Ovary (tissue), 9 donors: ENCODE data around the gene FBXL13. TPM values are rescaled to one million over a fixed set of nuclear protein-coding genes. Genes with fewer than 3 reads are reported as not detected.

Experiments used
- DNase-seq, 5 donors: peaks; one replicate each; pipeline ENCODE4 v3.0.0-alpha.2; 2019 to 2020
- H3K27ac ChIP-seq, 2 donors: fragments of 200-600 bp; one replicate each; pipeline versions ENCODE4 v1.5.1 to v1.8.0; 2019 to 2022
- H3K27me3 ChIP-seq: fragments of 200-600 bp; one replicate; pipeline ENCODE4 v1.8.0; 2022
- H3K36me3 ChIP-seq: fragments of 200-600 bp; sonication (generic); one replicate; pipeline ENCODE4 v1.5.1; 2019
- H3K4me1 ChIP-seq: one replicate; pipeline ENCODE4 v1.8.1; 2013; ENCODE audit warnings: mild to moderate bottlenecking, moderate library complexity; ENCODE audit not compliant: insufficient read depth
- H3K4me3 ChIP-seq: fragments of 200-600 bp; sonication (generic); one replicate; pipeline ENCODE4 v1.5.1; 2017
- H3K9me3 ChIP-seq, 2 donors: fragments of 200-600 bp in 1 of 2; sonication (generic) in 1 of 2; one replicate each; pipeline versions ENCODE4 v1.5.1 to v1.8.1; 2013 to 2019; ENCODE audit warnings: mild to moderate bottlenecking in 1 of 2, moderate library complexity in 1 of 2
- EP300 ChIP-seq: sonication (generic); formaldehyde crosslinking; IDR thresholded peaks from one replicate; pipeline ENCODE4 v1.6.1; 2017; ENCODE audit warnings: antibody characterized with exemption
- POLR2A ChIP-seq: fragments of 450-650 bp; IDR thresholded peaks from one replicate; pipeline ENCODE4 v1.6.1; 2017; ENCODE audit warnings: antibody characterized with exemption, mild to moderate bottlenecking, moderate library complexity
- WGBS, 3 donors: extraction: QIAGEN DNeasy Blood & Tissue Kit in 1 of 3; methylation state at CpG; one replicate each; pipeline versions ENCODE4 v1.1.5 to v1.1.7; 2013 to 2017; 5-methylcytosine and 5-hydroxymethylcytosine counted together
- intact Hi-C, 4 donors: fragments of 100-400 bp; cut with DNase I; formaldehyde crosslinking; loops; one replicate each; pipeline versions ENCODE4 v1.11.0 to v1.15.1; 2022 to 2023
- polyA plus RNA-seq, 2 donors: library from polyadenylated mRNA; stranded (reverse); fragments of 200-250 nt in 1 of 2; fragments of 350-450 nt in 1 of 2; fragmentation: Illumina TruSeq in 1 of 2; extraction: RNeasy Lipid Tissue Mini Kit (QIAGEN cat#74804) in 1 of 2; gene quantifications; one replicate each; pipeline ENCODE4 v1.2.3, GENCODE V29; 2013 to 2014
- total RNA-seq, 7 donors: library from RNA; depleted of rRNA in 2 of 7; stranded (reverse); fragments of >200 nt in 2 of 7; fragmentation: NEBNext Ultra II Directional in 3 of 7; extraction: Animal tissue kit (Norgen Biotek cat#: 25700) in 3 of 7; gene quantifications; one replicate each; pipeline versions ENCODE4 v1.1.0 to v1.2.4, GENCODE V29; 2016 to 2023
- TF ChIP-seq, protein P1 (sequence below), 3 donors: fragments of 450-650 bp in 2 of 3; fragments of 200-600 bp in 1 of 3; IDR thresholded peaks; one replicate each; pipeline versions ENCODE4 v1.5.1 to v1.8.0; 2016 to 2022; ENCODE audit warnings: antibody characterized with exemption in 3 of 3, mild to moderate bottlenecking in 1 of 3
- donor health status: DM: no; HTN: no; CAD: no; lungs with moderate emphysema.
- donor health status: DM: no; HTN: no; CAD: no.
- donor health status: Bipolar disorder and iron deficiency.
- donor health status: DM: yes; HTN: yes; CAD: no.
- donor health status: DM: no; HTN: no; CAD: no.
- donor health status: DM: yes; HTN: yes; CAD: no.

The FBXL13 gene
- total and polyA plus RNA-seq, 9 donors: 1.1 to 13.3 (median 6.0) TPM

DNA sequence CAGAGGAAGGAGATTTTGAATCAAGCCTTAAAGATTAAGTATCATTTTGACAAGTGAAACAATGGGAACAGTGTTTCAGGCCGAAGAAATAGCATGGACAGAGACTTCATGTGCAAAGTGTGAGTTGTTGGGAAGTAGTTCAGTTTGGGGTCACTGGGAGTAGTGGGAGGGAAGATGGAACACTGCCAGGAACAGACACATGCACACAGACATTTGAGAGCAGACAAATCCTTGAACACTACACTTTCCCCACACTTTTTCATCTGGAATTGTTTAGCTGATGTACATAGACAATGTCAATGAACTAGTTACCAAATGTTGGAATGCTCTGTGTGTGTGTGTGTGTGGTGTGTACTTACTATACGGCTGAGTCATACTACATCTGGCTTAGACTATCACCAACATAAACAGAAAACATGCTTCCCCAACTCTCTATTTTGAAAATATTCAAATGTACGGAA, 214.2 kb downstream of the FBXL13 start:
- peak in 1 of 5 donors; percentile 14 for DNase-seq
- H3K27ac ChIP-seq: no peak overlapping the region
- 20 to 23% (median 22%) methylated on average over 3 of the region's 3 CpGs for WGBS, 3 donors
- TF ChIP-seq EP300 (no peak), POLR2A (no peak)
- TF ChIP-seq, protein P1, sequence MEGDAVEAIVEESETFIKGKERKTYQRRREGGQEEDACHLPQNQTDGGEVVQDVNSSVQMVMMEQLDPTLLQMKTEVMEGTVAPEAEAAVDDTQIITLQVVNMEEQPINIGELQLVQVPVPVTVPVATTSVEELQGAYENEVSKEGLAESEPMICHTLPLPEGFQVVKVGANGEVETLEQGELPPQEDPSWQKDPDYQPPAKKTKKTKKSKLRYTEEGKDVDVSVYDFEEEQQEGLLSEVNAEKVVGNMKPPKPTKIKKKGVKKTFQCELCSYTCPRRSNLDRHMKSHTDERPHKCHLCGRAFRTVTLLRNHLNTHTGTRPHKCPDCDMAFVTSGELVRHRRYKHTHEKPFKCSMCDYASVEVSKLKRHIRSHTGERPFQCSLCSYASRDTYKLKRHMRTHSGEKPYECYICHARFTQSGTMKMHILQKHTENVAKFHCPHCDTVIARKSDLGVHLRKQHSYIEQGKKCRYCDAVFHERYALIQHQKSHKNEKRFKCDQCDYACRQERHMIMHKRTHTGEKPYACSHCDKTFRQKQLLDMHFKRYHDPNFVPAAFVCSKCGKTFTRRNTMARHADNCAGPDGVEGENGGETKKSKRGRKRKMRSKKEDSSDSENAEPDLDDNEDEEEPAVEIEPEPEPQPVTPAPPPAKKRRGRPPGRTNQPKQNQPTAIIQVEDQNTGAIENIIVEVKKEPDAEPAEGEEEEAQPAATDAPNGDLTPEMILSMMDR (IDR thresholded peaks at IDR 0.05): no peak
- H3K36me3 ChIP-seq: no peaks in the 10 kb centered on the region
- H3K27me3 ChIP-seq: no peaks in the 10 kb centered on the region
- H3K9me3 ChIP-seq: no peaks in the 10 kb centered on the region
- H3K4me3 ChIP-seq: no peak overlapping the region
- intact Hi-C loops: no loop called here
- H3K4me1 ChIP-seq: peaks cover 4% of the 10 kb centered on the region

DNA sequence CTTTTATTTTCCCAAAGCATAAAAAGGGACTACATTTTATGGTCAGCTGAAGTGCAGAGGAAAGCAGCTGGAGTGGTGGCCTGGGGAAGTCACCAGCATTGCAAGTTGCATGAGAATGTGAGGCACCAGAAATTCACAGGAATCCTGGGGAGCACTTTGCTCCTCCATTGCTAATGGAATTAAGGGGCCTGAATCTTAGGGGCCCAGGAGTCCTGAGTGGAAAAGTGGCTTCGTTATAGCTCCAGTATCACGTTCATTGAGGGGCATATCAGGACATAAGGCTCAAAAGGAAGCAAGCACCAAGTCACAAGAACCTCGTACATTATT, 214.8 kb downstream of the FBXL13 start:
- TF ChIP-seq EP300 (no peak), POLR2A (no peak)
- TF ChIP-seq, protein P1 (IDR thresholded peaks at IDR 0.05): no peak
- intact Hi-C loops: no loop called here
- no peak for DNase-seq
- H3K27ac ChIP-seq: no peak overlapping the region
- H3K4me3 ChIP-seq: no peak overlapping the region
- WGBS, 3 donors: 85 to 92% (median 90%) methylated on average over 3 of the region's 3 CpGs
- H3K36me3 ChIP-seq: no peaks in the 10 kb centered on the region
- no peaks in the 10 kb centered on the region for H3K9me3 ChIP-seq
- peaks cover 4% of the 10 kb centered on the region for H3K4me1 ChIP-seq
- H3K27me3 ChIP-seq: no peaks in the 10 kb centered on the region

DNA sequence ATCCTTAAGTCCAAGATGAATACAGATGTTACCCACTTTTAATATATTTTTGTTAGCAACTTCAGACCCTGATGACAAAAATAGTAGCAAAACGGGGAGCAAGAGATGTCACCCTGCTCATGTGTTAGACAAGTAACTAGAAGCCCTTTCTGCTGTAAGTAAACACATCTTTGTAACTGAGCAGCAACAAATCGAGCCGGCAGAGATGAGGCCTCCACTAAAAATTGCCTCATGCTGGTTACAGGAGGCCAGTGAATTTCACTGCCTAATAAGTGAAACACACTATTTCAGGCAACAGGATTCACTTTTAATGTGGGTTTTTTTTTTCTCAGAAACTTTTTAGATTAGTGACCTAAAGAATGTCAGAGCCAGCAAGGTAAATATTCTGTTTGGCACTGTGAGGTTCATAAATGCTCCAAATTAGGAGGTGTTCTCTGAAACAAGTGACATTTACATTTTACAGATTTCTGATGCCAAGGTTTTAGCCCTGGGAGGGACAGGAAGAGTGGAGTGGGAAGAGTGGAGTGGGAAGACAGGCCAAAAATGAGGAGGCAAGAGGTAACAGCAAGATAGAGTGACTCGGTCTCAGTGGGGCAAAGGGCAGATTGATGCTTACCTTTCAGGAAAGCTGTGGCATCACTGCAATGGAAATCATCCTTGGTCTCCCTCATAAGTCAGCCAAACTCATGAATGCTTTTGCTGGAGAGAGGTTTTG, 215.4 kb downstream of the FBXL13 start:
- no peak for TF ChIP-seq EP300
- no peak for TF ChIP-seq POLR2A
- TF ChIP-seq, protein P1 (IDR thresholded peaks at IDR 0.05): no peak
- no peak overlapping the region for H3K4me3 ChIP-seq
- H3K9me3 ChIP-seq: no peaks in the 10 kb centered on the region
- peaks cover 4% of the 10 kb centered on the region for H3K4me1 ChIP-seq
- H3K36me3 ChIP-seq: no peaks in the 10 kb centered on the region
- no peaks in the 10 kb centered on the region for H3K27me3 ChIP-seq
- no peak overlapping the region for H3K27ac ChIP-seq
- intact Hi-C loops: no loop called here
- DNase-seq: no peak
- WGBS, 3 donors: 27 to 47% (median 41%) methylated on average over 4 of the region's 4 CpGs

DNA sequence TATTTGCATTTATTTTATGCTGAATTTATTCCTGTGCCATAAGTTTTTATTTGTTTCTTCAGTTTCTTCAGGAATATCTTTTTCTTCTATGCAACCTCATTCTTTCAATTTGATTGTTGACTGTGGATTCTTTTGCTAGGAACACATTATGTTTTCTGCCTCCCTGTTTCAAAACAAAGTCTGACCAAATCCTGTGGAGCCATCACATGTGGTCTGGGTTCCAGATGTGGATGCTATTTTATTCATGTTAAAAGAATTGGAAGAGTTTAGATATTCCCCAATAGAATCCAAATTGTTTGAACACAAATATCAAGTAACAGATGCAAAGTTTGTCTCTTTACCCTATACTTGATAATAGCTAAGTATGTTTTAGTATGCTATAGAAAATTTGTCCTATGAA, 218.6 kb downstream of the FBXL13 start:
- Histone ChIP-seq H3K27me3 (no peaks in the 10 kb centered on the region), H3K36me3 (no peaks in the 10 kb centered on the region), H3K4me1 (peaks cover 4% of the 10 kb centered on the region), H3K27ac (no peak overlapping the region), H3K9me3 (no peaks in the 10 kb centered on the region), H3K4me3 (no peak overlapping the region)
- no peak for DNase-seq
- intact Hi-C loops: no loop called here
- no peak for TF ChIP-seq EP300
- TF ChIP-seq, protein P1 (IDR thresholded peaks at IDR 0.05): no peak
- TF ChIP-seq POLR2A: no peak
